Memory B cell (primary cell): Measurements from ENCODE around the gene JAML.

Experiments used
- ATAC-seq: fragments of 150-1000 bp; cut with Tn5 transposase; 2 replicates; pipeline ENCODE4 v1.10.0; 2021; ENCODE audit warnings: low read depth, mild to moderate bottlenecking, moderate library complexity
- DNase-seq, 2 donors: peaks; one replicate each; pipeline ENCODE4 v3.0.0; 2022; ENCODE audit warnings: low spot score in 2 of 2
- H3K27ac Mint-ChIP-seq: one replicate; pipeline ENCODE4 v1.8.0; 2022; ENCODE audit warnings: mild to moderate bottlenecking, moderate library complexity, mixed read lengths
- H3K27me3 Mint-ChIP-seq: one replicate; pipeline ENCODE4 v1.8.0; 2022; ENCODE audit warnings: mixed read lengths
- H3K36me3 Mint-ChIP-seq: one replicate; pipeline ENCODE4 v1.8.0; 2022; ENCODE audit warnings: mild to moderate bottlenecking, mixed read lengths
- H3K4me1 Mint-ChIP-seq: one replicate; pipeline ENCODE4 v1.8.0; 2022; ENCODE audit warnings: mixed read lengths
- H3K4me3 Mint-ChIP-seq: one replicate; pipeline ENCODE4 v1.8.0; 2022; ENCODE audit warnings: mild to moderate bottlenecking, moderate library complexity, mixed read lengths
- H3K9me3 Mint-ChIP-seq: one replicate; pipeline ENCODE4 v1.8.0; 2022; ENCODE audit warnings: mixed read lengths

Gene JAML

GRCh38 chr11:118224511-118225188, at the start of gene JAML:
JAML (minus strand) TSS chr11:118225011; CDS start chr11:118214866, 10,145 bp downstream.
- H3K9me3 Mint-ChIP-seq = no peaks in the 10 kb centered on the region
- H3K36me3 Mint-ChIP-seq = peaks cover 3% of the 10 kb centered on the region
- ATAC-seq = peak; percentile 50
- no peak for DNase-seq
- H3K27me3 Mint-ChIP-seq = peaks cover 3% of the 10 kb centered on the region
- H3K27ac Mint-ChIP-seq = no peak within 1 kb of the TSS
- H3K4me1 Mint-ChIP-seq = peaks cover 29% of the 10 kb centered on the region
- H3K4me3 Mint-ChIP-seq = no peak within 1 kb of the TSS

DNA sequence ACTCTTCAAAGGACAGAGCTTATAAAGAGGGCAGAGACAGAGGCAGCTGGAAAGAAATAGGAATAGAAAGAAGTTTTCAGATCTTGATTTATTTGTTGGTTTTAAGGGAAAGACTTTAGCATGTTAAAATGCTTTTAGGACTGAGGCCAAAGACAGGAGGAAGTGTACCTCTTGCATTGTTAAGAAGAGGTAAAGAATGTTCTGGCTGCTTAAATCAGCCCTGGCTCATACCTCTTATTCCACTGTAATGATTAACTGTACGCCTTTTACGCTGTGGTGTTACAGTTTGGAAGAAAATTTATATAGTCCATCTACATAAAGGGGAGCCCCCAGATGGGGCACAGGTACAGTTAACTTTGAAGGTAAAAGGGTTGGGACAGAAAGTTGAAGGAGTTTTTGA, 49.4 kb upstream of the JAML start:
- H3K9me3 Mint-ChIP-seq = no peaks in the 10 kb centered on the region
- H3K27me3 Mint-ChIP-seq = peaks cover 25% of the 10 kb centered on the region
- H3K27ac Mint-ChIP-seq = no peak overlapping the region
- DNase-seq (no peak), ATAC-seq (no peak)
- peaks cover 1% of the 10 kb centered on the region for H3K36me3 Mint-ChIP-seq
- no peaks in the 10 kb centered on the region for H3K4me1 Mint-ChIP-seq
- no peak overlapping the region for H3K4me3 Mint-ChIP-seq

DNA sequence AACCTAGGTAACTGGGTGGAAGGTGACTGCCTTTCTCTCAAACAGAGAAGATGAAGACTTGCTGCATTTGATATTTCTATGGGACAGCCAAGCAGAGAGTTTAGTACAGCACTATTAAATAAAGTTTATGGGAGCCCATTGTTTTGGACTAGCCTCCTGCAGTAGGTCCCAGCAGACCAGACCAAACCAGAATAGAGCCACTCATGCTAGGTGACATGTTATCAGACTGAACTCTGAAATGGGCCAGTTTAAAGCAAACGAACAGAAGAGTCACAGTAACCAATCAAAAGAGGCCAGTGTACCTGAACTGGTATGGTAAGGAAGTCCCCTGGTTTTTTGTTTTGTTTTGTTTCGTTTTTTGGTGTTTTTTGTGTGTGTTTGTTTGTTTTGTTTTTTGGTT, 47.2 kb upstream of the JAML start:
- peaks cover 1% of the 10 kb centered on the region for H3K36me3 Mint-ChIP-seq
- no peaks in the 10 kb centered on the region for H3K4me1 Mint-ChIP-seq
- H3K9me3 Mint-ChIP-seq = no peaks in the 10 kb centered on the region
- ATAC-seq (no peak), DNase-seq (no peak)
- no peak overlapping the region for H3K4me3 Mint-ChIP-seq
- H3K27ac Mint-ChIP-seq = no peak overlapping the region
- H3K27me3 Mint-ChIP-seq = peaks cover 25% of the 10 kb centered on the region

- peaks cover 1% of the 10 kb centered on the region for H3K36me3 Mint-ChIP-seq
- H3K4me3 Mint-ChIP-seq = no peak overlapping the region
- H3K27ac Mint-ChIP-seq = no peak overlapping the region
- no peaks in the 10 kb centered on the region for H3K9me3 Mint-ChIP-seq
- DNase-seq = no peak
- H3K4me1 Mint-ChIP-seq = peaks cover 8% of the 10 kb centered on the region
- peak; percentile 66 for ATAC-seq
- H3K27me3 Mint-ChIP-seq = peaks cover 18% of the 10 kb centered on the region
Measured at GRCh38 chr11:118267486-118267885, 42.7 kb upstream of the JAML start.

GRCh38 chr11:118265954-118266353, 41.1 kb upstream of the JAML start:
- ATAC-seq (no peak), DNase-seq (no peak)
- no peak overlapping the region for H3K4me3 Mint-ChIP-seq
- peaks cover 21% of the 10 kb centered on the region for H3K27me3 Mint-ChIP-seq
- H3K4me1 Mint-ChIP-seq = peaks cover 8% of the 10 kb centered on the region
- H3K36me3 Mint-ChIP-seq = peaks cover 1% of the 10 kb centered on the region
- H3K27ac Mint-ChIP-seq = no peak overlapping the region
- no peaks in the 10 kb centered on the region for H3K9me3 Mint-ChIP-seq

DNA sequence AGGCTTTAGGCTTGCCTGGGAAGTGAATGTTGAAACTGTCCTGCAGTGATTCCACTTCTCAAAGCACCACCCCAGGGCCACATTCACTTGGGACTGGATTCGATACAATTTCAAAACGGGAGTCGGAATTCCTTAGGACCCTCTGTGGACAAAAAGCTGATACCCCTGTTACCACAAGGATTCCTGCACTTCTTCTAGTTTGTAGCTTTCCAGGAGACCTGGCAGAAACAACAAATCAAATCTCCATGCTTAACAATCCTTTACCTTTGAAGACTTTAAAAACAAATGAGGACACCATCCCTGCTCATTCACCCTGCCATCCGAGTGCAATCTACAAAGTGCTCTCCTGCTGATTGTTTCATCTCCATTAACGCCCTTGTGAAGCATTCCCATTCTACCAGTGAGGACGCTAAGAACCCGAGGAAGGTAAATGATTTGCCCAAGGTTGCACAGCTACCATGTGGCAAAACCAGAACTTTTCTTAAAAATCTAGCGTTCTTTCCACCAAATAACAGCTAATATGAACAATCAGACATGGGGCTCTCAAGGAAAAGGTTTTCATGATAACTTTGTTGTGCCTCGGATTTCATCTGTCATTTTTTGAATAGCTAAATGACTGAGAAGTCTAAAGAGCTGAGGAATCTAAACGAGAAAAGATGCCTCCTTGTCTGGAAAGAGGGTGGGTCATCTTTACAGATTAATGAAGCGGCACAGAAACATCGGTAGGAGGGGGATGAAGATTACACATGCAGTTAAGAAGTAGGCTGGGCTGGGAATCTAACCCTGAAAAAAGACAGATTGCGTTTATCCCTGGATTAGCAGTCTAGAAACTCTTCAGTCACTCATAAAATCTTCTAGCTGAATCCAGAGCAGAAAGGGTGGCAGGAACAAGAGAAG, 40.0 kb upstream of the JAML start:
- no peak overlapping the region for H3K27ac Mint-ChIP-seq
- H3K4me1 Mint-ChIP-seq = peaks cover 8% of the 10 kb centered on the region
- peaks cover under 1% of the 10 kb centered on the region for H3K36me3 Mint-ChIP-seq
- peaks cover 23% of the 10 kb centered on the region for H3K27me3 Mint-ChIP-seq
- H3K9me3 Mint-ChIP-seq = no peaks in the 10 kb centered on the region
- ATAC-seq (no peak), DNase-seq (no peak)
- no peak overlapping the region for H3K4me3 Mint-ChIP-seq

DNA sequence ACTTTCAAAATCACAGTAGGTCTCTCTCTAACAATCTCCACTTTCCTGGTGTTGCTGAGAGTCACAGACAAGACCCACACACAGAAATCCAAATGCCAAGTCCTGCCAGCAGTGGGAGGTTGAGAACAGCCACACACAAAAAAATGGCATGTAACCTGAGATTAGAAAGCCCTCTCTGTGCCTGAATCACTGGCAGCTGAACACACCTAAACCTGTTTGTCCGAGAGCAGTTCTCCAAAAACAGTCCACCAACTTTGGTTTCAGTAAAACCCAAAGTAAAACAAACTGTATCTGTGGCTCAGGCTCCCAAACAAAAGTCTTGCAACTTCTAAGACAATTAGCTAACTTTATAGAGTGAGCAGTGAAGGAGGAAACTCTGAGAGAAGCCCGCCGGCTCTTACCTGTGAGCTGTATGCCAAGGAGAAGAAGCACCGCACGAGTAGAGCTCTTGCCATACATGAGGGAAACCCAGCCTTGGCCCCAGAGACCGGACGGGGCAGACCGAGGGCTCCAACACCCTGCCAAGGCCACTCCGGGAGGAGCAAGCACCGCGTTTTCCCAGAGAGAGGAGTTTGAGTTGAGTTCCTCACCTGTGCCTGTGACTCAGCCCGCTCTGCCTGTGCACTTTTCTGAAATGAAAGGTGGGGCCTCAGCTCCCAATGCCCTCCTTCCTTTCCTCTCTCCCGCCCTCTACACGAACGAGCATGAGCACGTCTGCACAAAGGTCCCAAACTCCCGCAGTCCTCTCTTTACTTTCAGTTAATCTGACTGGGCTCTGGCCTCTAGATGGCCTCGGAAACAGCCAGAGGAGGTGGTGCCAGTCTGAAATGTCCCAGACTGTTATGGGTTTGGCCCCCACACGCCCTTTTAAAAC, 39.1 kb upstream of the JAML start, which contains the start of gene MPZL2:
Gene MPZL2 (minus strand): TSS at position 603 of the 874 bp plus-strand sequence. CDS start 144 bp downstream, at position 459.
- Mint-ChIP-seq H3K4me1 (peaks cover 8% of the 10 kb centered on the region), H3K27me3 (peaks cover 18% of the 10 kb centered on the region), H3K36me3 (no peaks in the 10 kb centered on the region), H3K27ac (no peak within 1 kb of the TSS), H3K9me3 (no peaks in the 10 kb centered on the region), H3K4me3 (peak within 1 kb of the TSS; percentile 66)
- ATAC-seq (peak; percentile 32), DNase-seq (no peak)

DNA sequence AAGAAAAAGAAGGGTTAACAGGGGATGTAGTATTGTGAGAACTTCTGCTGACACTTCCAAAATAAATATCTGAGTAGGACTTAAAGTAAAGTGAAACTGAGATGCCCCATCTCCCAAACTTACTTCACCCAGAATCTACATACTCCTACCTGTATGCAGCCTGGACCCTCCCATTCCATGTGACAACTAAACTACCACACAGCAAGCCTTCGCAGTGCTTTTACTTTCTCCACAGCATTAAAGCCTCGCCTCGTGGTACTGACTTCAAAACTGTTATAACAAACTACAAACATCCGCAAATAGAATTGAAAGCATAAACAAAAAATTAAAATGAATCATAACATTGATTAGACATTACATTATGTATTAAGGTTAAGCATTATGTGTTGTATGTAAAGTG, 38.3 kb upstream of the JAML start:
- Mint-ChIP-seq H3K27ac (no peak overlapping the region), H3K27me3 (peaks cover 18% of the 10 kb centered on the region)

DNA sequence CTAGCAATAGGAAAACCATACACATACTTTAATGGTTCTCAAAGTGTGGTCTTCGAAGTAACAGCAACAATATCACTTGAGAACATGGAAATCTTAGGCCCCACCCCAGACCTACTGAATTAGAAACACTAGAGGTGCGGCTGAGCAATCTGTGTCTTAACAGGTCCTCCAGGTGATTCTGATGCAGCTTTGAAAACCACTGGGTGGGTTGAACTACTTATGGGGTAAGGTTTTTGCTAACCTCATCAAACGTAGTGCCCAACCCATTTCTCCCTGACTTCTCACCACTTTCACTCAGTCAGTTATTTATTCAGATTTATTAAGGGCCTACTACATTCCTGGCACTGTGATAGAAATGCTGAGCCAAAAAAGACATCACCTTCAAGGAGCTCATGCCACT, 35.5 kb upstream of the JAML start:
- Mint-ChIP-seq H3K4me3 (no peak overlapping the region), H3K9me3 (no peaks in the 10 kb centered on the region), H3K4me1 (peaks cover 8% of the 10 kb centered on the region)

More for the DNA sequence above, 38.3 kb upstream of the JAML start:
- DNase-seq = no peak
- no peak for ATAC-seq
- Mint-ChIP-seq H3K9me3 (no peaks in the 10 kb centered on the region), H3K36me3 (no peaks in the 10 kb centered on the region), H3K4me3 (no peak overlapping the region), H3K4me1 (peaks cover 8% of the 10 kb centered on the region)

GRCh38 chr11:118259138-118259537, 34.3 kb upstream of the JAML start:
- peaks cover 6% of the 10 kb centered on the region for H3K4me1 Mint-ChIP-seq
- H3K27ac Mint-ChIP-seq = no peak overlapping the region
- ATAC-seq = no peak
- H3K36me3 Mint-ChIP-seq = no peaks in the 10 kb centered on the region
- H3K4me3 Mint-ChIP-seq = no peak overlapping the region
- no peaks in the 10 kb centered on the region for H3K9me3 Mint-ChIP-seq
- peaks cover 18% of the 10 kb centered on the region for H3K27me3 Mint-ChIP-seq
- DNase-seq = no peak

More for the DNA sequence above, 35.5 kb upstream of the JAML start:
- no peak for ATAC-seq
- DNase-seq = no peak
- Mint-ChIP-seq H3K36me3 (no peaks in the 10 kb centered on the region), H3K27ac (no peak overlapping the region), H3K27me3 (peaks cover 19% of the 10 kb centered on the region)

DNA sequence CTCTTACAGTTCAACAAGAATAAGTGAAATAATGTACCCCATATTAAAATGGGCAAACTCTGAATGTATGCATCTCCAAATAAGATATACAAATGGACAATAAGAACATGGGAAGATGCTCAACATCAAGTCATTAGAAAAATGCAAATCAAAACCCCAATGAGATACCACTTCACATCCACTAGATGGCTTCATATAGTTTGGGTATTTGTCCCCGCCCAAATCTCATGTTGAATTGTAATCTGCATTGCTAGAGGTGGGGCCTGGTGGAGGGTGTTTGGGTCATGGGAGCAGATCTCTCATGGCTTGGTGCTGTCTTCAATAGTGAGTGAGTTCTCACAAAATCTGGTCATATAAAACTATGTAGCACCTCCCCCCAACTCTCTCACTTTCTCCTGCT, 33.6 kb upstream of the JAML start:
- Mint-ChIP-seq H3K27me3 (peaks cover 18% of the 10 kb centered on the region), H3K36me3 (no peaks in the 10 kb centered on the region), H3K9me3 (no peaks in the 10 kb centered on the region), H3K27ac (no peak overlapping the region), H3K4me3 (no peak overlapping the region), H3K4me1 (no peaks in the 10 kb centered on the region)
- ATAC-seq (no peak), DNase-seq (no peak)

DNA sequence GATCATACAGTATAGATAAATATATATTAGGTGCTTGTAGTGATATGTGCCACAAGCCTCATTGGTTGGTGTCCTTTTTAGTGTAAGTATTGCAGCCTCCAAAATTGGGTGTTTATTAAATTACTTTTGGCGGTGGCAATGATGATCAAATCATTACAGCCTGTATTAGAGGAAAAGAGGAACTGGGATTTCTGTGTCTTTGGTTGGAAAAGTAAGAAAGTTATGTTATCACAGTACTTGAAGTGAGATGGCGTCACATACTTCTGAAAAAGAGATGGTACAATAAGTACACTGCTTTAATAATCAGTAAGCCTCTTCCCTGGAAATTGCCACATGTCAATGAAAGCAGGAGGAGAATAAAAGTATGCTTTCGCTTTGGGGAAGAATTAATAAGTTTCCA, 27.9 kb upstream of the JAML start:
- Mint-ChIP-seq H3K9me3 (no peaks in the 10 kb centered on the region), H3K36me3 (peaks cover 6% of the 10 kb centered on the region), H3K4me3 (peak overlapping the region; percentile 99), H3K27me3 (peaks cover 6% of the 10 kb centered on the region), H3K4me1 (peaks cover 8% of the 10 kb centered on the region), H3K27ac (peak overlapping the region; percentile 100)
- ATAC-seq = peak; percentile 12
- no peak for DNase-seq

GRCh38 chr11:118251858-118252652, 27.2 kb upstream of the JAML start, which contains the start of gene MPZL3:
MPZL3 (minus strand) TSS chr11:118252365; CDS start chr11:118252294, 71 bp downstream.
- H3K4me1 Mint-ChIP-seq = peaks cover 8% of the 10 kb centered on the region
- no peaks in the 10 kb centered on the region for H3K9me3 Mint-ChIP-seq
- H3K4me3 Mint-ChIP-seq = peak within 1 kb of the TSS; percentile 99
- peaks cover 6% of the 10 kb centered on the region for H3K27me3 Mint-ChIP-seq
- H3K27ac Mint-ChIP-seq = peak within 1 kb of the TSS; percentile 100
- peak; percentile 88 for ATAC-seq
- DNase-seq = peak; percentile 81 to 85
- H3K36me3 Mint-ChIP-seq = peaks cover 8% of the 10 kb centered on the region
